HG03442 (cell line): ENCODE results near the gene CD28.
A peak's percentile ranks its signal among the peaks of the same experiment; 100 is the strongest.
"Not testable (repeated sequence)": the region's sequence is repeated elsewhere in the genome, so short reads cannot be mapped to it uniquely, and the experiment has no call there.

Source experiments
- ATAC-seq: cut with Tn5 transposase; IDR thresholded peaks from one replicate; pipeline ENCODE4 v1.9.1; 2021; ENCODE audit warnings: mild to moderate bottlenecking, moderate library complexity; ENCODE audit not compliant: unreplicated experiment

CD28 gene

GRCh38 chr2:203685789-203686420 lies 20.5 kb upstream of the CD28 start:
- ATAC-seq = no peak

DNA sequence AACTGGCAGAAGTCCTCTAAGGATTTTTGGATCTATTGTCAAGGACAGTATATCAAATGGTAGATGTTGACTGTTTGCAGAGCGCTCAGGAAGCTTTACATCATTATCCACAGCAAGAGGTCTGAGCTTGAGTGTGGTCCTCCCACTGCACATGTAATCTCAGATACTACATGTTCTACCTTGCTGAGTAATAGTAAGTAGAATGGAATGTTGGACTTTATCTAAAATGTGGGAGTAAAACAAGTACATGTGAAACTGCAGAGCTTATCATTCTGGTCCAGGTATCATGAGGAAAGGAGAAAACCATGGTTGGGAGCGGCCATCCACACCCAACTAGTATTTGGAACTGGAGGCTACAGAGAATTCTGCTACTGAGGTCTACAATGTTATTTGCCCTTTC lies 19.3 kb upstream of the CD28 start:
- no peak for ATAC-seq

GRCh38 chr2:203688798-203689197 lies 17.6 kb upstream of the CD28 start:
- peak; percentile 70 for ATAC-seq

- no peak for ATAC-seq
Observed at GRCh38 chr2:203689426-203690116, 16.9 kb upstream of the CD28 start.

DNA sequence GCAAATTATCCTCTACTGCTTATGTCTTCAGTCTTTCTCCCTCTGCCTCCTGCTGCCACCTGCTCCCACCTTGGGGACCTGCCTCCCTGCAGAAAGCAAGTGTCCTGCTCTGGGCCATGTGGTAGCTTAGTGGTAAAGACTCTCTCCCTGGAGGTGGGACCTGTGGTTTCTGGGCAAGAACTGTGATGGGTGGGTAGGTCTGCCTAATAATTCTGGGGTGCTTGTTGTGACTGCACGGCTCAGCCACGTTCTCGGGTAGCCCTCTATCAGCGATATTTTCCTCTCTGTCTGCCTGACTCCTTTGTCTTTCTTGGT lies 16.4 kb upstream of the CD28 start:
- ATAC-seq = no peak

DNA sequence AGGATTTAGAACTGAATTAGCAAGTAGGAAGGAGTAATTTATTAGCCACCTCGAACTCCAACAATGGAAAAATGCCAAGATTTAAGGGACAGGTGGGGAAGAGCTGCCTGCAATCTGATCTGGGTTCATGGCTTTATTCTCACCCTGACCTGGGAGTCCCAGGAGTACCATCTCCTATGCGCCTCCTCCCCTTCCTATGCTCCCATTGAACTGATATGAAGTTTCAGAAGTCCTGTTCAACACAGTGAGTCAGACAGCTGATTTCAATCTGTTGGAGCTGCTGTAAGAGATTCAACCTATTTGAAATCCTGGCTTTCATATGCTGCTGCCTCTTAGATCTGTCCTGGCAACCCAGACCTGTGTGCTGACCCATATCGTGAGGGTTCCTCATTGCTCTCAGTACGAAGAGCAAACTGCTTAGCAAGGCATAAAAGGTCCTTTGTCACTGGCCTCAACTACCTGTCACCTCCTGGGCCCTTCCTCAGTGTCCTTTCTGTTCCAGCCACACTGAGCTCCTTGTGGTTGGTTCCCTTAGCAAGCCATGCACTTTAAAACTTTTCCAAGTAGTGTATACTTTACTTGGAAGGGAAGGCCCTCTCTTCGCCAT lies 15.9 kb upstream of the CD28 start:
- ATAC-seq = no peak

DNA sequence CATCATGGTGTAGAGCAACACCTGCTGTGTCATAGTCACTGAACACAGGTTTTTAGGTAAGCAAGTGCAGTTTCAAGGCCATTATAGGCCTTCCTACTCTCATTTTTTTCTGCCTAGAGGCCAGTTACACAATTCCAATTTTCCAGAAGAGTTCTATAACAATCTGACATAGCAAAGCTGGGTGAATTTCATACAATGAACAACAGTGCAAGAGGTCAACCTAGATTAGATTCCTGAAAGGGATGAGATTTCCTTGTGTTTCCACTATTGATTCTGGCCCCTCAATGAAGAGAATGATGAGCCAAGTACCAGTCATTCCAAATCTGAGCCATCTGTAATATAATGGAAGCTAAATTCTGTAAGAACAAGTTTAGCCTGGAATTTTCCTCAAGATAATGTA lies 15.3 kb upstream of the CD28 start:
- no peak for ATAC-seq

- ATAC-seq = no peak
Observed at GRCh38 chr2:203692031-203692710, 14.3 kb upstream of the CD28 start.

- no peak for ATAC-seq
Observed at GRCh38 chr2:203693242-203693879, 13.1 kb upstream of the CD28 start.

- no peak for ATAC-seq
Observed at GRCh38 chr2:203694191-203694590, 12.2 kb upstream of the CD28 start.

DNA sequence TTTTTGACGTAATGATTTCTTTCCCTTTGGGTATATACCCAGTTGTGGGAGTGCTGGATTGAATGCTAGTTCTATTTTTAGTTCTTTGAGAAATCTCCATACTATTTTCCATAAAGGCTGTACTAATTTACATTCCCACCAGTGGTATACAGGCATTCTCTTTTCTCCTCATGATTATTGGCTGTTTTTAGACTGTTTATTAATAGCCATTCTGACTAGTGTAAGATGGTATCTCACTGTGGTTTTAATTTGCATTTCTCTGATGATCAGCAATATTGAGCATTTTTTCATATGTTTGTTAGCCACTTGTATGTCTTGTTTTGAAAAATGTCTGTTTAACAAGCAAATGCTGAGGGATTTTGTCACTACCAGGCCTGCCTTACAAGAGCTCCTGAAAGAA lies 9.2 kb upstream of the CD28 start:
- no peak for ATAC-seq

GRCh38 chr2:203697763-203698162 lies 8.7 kb upstream of the CD28 start:
- not testable (repeated sequence) for ATAC-seq

GRCh38 chr2:203698410-203698809 lies 8.0 kb upstream of the CD28 start:
- ATAC-seq = not testable (repeated sequence)

GRCh38 chr2:203704430-203704829 lies 2.0 kb upstream of the CD28 start:
- no peak for ATAC-seq

DNA sequence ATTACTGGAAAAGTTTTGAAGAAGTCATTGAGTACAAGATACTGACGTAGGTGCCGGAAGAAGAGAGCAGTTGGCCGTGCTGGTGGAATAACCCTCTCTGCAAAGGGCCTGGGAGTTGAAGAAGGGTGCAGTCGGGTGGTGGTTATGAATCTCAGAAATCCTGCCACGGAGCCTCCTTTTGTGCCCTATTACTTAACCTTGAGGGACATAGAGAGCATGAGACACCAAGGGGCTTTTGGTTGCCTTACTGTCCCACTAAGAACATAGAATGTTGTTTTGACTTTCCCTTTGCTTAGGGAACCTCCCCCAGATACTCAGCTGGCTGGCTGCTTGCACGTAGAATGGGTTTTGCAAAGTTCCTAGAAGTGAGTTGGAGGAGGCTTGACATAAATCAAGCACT lies 1.3 kb upstream of the CD28 start:
- no peak for ATAC-seq

DNA sequence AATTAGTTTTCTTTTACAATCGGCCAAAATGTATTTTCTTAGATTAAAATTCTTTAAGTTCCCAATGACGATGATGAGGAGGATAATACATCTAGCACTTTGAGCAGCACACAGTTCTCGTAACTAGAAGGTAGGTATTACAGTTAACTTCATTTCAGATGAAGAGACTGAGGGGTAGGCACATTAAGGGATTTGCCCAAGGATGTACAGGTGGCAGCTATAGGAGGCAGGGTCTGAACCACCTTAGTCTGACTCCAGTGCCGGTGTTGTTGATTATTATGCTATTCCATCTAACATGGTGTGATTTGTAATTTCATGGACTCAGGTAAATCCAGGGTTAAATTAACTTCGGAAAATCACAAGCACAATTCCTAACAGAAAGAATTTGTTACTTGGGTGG lies 1.1 kb downstream of the CD28 start:
- ATAC-seq = no peak

DNA sequence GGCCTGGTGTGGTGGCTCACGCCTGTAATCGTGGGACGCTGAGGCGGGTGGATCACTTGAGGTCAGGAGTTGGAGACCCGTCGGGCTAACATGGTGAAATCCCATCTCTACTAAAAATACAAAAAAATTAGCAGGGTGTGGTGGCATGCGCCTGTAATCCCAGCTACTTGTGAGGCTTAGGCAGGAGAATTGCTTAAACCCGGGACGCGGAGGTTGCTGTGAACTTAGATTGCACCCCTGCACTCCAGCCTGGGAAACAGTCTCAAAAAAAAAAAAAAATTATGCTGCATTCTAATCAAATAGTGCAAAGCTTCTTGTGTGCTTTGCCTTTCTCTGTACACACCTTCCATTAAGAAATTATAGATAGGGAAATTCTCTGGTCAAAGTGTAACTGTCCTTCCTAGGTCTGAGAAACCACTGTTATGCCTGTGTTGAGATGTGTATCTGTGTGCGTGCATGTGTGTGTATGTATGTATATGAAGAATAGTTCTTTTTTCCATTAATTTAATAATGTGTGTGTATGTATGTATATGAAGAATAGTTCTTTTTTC lies 2.5 kb downstream of the CD28 start:
- no peak for ATAC-seq

DNA sequence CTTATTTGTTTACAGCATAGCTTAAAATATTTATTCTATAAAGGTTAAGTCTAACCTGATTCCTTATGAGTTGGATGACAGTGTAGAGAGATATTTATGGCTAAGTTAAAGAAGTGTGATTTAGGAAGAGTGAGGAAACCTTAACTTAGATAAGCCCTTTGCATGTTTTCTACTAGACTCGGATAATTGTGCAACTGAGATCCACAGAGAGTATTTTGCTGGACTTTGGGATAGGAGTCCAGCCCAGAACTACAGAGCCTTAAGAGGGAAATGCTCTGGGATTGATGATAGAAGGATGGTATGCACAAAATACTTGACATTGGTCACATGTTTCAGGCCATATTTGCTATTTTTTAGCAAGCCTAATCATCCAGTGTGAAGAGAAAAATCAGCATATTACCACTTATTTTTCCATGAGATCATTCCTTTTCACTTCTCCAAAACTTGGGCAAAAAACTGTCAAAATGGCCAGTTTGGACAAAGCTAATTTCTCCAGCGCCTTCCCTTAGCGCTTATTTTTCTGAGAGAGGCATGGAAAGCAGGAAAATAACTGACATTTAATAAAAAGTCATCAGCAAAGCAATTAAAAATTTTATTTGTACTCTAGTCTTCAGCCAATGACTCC lies 3.1 kb downstream of the CD28 start:
- no peak for ATAC-seq

GRCh38 chr2:203710226-203710625 lies 3.8 kb downstream of the CD28 start:
- no peak for ATAC-seq

DNA sequence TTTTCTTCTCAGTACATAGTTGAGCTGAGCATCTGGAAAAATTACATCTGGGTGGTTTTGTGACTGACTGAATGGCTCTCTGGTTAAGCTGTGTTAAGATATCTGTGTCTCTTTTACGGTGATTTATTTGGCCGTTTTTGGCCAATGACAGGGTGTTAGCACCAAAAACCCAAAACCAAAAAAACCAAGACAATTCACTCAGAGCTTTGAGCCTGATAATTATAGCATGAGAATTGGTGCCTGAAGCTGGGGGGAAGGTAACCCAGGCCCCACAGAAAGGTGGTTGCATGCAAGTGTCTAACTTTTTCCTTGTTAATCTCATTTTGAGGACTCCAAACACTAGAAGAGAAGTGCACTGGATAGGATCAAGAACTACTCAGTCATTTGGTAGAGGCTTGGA lies 4.5 kb downstream of the CD28 start:
- ATAC-seq = no peak

DNA sequence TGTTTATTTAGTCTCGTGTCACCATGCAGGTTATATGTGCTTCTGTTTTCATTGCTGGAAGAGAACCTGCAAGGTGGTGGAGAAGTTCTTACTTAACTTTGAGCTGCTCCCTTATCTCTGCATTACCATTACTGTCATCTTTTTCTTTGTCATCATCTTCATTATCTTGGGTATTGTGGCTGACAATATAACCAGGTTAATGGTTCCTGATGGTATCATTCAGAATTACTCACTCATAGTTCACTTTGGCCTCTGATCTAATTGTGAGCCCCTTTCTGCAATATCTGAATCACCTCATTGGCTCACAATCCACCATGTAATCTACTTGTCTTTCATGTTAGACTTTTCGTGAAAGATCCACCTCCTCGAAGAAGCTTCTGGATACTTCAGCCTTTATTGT lies 5.0 kb downstream of the CD28 start:
- no peak for ATAC-seq
